Measurements from ENCODE around the gene NGEF. TPM values are rescaled to one million over a fixed set of nuclear protein-coding genes. Genes with fewer than 3 reads are reported as not detected.

The NGEF gene
- total RNA-seq, 1 experiment from 2014 or later: 71.3 TPM

DNA sequence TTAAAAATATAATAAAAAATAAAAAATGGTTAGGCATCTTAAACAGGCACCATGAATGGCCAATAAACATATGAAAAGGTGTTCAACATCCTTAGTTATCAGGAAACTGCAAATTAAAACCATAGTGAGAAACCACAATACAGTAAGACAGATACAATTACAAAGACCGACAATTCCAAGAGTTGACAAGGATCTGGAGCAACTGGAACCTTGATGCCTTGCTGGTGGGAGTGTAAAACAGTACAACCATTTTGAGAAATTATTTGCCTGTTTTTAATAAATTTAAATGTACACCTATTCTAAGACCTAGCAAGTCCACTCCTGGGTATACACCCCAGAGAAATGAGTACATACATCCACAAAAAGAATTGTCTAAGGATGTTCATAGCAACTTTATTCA is 49.1 kb downstream of the NGEF start:
- CTCF ChIA-PET: no interaction called here
- Histone ChIP-seq H3K9me3 (ENCODE audit: low read length) (no peaks in the 10 kb centered on the region), H3K36me3 (ENCODE audit: low read depth, low read length) (no peaks in the 10 kb centered on the region), H2AFZ (ENCODE audit: low read length) (no peak overlapping the region), H3K79me2 (ENCODE audit: low read length) (no peaks in the 10 kb centered on the region), H3K27ac (ENCODE audit: low read length) (no peak overlapping the region), H3F3A (ENCODE audit: low read length, unreplicated experiment) (no peaks in the 10 kb centered on the region), H3K9me2 (replicated peaks; ENCODE audit: low read length) (no peaks in the 10 kb centered on the region), H3K4me1 (ENCODE audit: insufficient read depth, low read length) (peaks cover 10% of the 10 kb centered on the region; the same call in 1 of the 2 replicates), H4K20me1 (ENCODE audit: low read length) (no peaks in the 10 kb centered on the region), H3K4me3 (ENCODE audit: low read length) (no peak overlapping the region), H3K4me2 (ENCODE audit: low read length) (no peak overlapping the region), H3K9ac (ENCODE audit: low read length) (no peak overlapping the region), H3K27me3 (ENCODE audit: low read length) (no peaks in the 10 kb centered on the region)
- intact Hi-C loops (cut with micrococcal nuclease): no loop called here
- DNase-seq (no peak), ATAC-seq (no peak)
- no peak for TF ChIP-seq EZH2 (IDR thresholded peaks at IDR 0.05; ENCODE audit: low read length, unreplicated experiment)
- TF ChIP-seq EZH2phosphoT487 (IDR thresholded peaks at IDR 0.05; ENCODE audit: borderline replicate concordance, low read length): no peak
- TF ChIP-seq, protein P1, sequence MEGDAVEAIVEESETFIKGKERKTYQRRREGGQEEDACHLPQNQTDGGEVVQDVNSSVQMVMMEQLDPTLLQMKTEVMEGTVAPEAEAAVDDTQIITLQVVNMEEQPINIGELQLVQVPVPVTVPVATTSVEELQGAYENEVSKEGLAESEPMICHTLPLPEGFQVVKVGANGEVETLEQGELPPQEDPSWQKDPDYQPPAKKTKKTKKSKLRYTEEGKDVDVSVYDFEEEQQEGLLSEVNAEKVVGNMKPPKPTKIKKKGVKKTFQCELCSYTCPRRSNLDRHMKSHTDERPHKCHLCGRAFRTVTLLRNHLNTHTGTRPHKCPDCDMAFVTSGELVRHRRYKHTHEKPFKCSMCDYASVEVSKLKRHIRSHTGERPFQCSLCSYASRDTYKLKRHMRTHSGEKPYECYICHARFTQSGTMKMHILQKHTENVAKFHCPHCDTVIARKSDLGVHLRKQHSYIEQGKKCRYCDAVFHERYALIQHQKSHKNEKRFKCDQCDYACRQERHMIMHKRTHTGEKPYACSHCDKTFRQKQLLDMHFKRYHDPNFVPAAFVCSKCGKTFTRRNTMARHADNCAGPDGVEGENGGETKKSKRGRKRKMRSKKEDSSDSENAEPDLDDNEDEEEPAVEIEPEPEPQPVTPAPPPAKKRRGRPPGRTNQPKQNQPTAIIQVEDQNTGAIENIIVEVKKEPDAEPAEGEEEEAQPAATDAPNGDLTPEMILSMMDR (conservative IDR thresholded peaks at IDR 0.05; ENCODE audit: low read depth, low read length): no peak
- no TSS peak for BruUV-seq (replicated peaks)
- POLR2A ChIA-PET (ENCODE audit: unreplicated experiment): no interaction called here

DNA sequence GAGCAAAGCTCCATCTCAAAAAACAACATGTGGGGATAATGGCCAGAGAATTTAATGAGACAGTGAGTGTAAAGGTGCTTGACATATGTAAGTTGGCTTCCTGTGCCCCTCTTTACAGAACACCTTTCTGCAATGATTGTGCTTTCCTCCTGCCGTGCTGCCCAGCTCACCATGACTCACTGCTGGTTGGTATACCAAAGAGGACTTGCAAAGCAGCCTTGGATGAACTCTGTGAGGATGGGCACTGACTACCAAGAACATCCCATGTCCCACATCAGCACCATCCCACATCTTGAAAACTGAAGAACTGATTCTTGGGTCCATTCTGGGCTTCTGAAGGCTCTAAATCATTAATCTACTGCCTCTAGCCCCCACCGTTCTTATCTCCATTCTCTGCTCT is 52.2 kb downstream of the NGEF start:
- Histone ChIP-seq H3K4me3 (ENCODE audit: low read length) (no peak overlapping the region), H2AFZ (ENCODE audit: low read length) (no peak overlapping the region), H3K9me3 (ENCODE audit: low read length) (no peaks in the 10 kb centered on the region), H3K9ac (ENCODE audit: low read length) (no peak overlapping the region), H4K20me1 (ENCODE audit: low read length) (no peaks in the 10 kb centered on the region), H3K79me2 (ENCODE audit: low read length) (no peaks in the 10 kb centered on the region), H3K27ac (ENCODE audit: low read length) (no peak overlapping the region), H3K4me2 (ENCODE audit: low read length) (no peak overlapping the region), H3K9me2 (replicated peaks; ENCODE audit: low read length) (no peaks in the 10 kb centered on the region), H3K27me3 (ENCODE audit: low read length) (no peaks in the 10 kb centered on the region), H3K4me1 (ENCODE audit: insufficient read depth, low read length) (peaks cover 10% of the 10 kb centered on the region; the same call in 1 of the 2 replicates), H3K36me3 (ENCODE audit: low read depth, low read length) (no peaks in the 10 kb centered on the region), H3F3A (ENCODE audit: low read length, unreplicated experiment) (no peaks in the 10 kb centered on the region)
- CTCF ChIA-PET: interaction anchor here (0.6 kb wide), 1 partner anchor 223 kb away, joined by 4 read pairs; no protein-coding TSS in a partner anchor
- peak; percentile 68 for DNase-seq
- intact Hi-C loops (cut with micrococcal nuclease): no loop called here
- no TSS peak for BruUV-seq (replicated peaks)
- ATAC-seq: peak; percentile 96
- POLR2A ChIA-PET (ENCODE audit: unreplicated experiment): no interaction called here
- TF ChIP-seq, protein P1 (conservative IDR thresholded peaks at IDR 0.05; ENCODE audit: low read depth, low read length): no peak
- TF ChIP-seq EZH2phosphoT487 (IDR thresholded peaks at IDR 0.05; ENCODE audit: borderline replicate concordance, low read length) (no peak), EZH2 (IDR thresholded peaks at IDR 0.05; ENCODE audit: low read length, unreplicated experiment) (no peak)

DNA sequence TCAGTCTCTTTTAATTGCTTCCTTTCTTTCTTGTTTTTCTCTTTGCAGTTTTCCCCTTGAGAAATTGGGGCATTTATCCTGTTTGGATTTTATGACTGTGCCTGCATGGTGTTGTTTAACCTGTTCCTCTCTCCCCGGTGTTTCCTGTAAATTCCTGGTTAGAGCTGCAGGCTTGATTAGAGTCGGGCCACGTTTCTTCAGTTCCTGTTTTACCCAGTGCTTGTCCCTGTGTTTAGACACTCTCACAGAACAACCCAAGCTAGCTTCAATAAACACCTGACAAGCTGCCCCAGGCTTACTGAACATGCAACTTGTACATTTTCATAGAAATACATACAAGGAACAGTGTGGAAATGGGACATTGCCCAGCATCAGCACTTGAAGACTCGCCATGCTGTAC is 53.9 kb downstream of the NGEF start:
- H3K9ac ChIP-seq (ENCODE audit: low read length): no peak overlapping the region
- ATAC-seq: no peak
- CTCF ChIA-PET: no interaction called here
- no peaks in the 10 kb centered on the region for H3F3A ChIP-seq (ENCODE audit: low read length, unreplicated experiment)
- no peaks in the 10 kb centered on the region for H3K9me3 ChIP-seq (ENCODE audit: low read length)
- no TSS peak for BruUV-seq (replicated peaks)
- H3K27ac ChIP-seq (ENCODE audit: low read length): no peak overlapping the region
- no peaks in the 10 kb centered on the region for H4K20me1 ChIP-seq (ENCODE audit: low read length)
- H3K9me2 ChIP-seq (replicated peaks; ENCODE audit: low read length): no peaks in the 10 kb centered on the region
- no peaks in the 10 kb centered on the region for H3K36me3 ChIP-seq (ENCODE audit: low read depth, low read length)
- POLR2A ChIA-PET (ENCODE audit: unreplicated experiment): interaction anchor here (0.6 kb wide), 1 partner anchor 32 kb away, joined by 4 read pairs; no protein-coding TSS in a partner anchor
- no peak overlapping the region for H3K4me2 ChIP-seq (ENCODE audit: low read length)
- H3K27me3 ChIP-seq (ENCODE audit: low read length): no peaks in the 10 kb centered on the region
- H3K4me3 ChIP-seq (ENCODE audit: low read length): no peak overlapping the region
- intact Hi-C loops (cut with micrococcal nuclease): no loop called here
- H2AFZ ChIP-seq (ENCODE audit: low read length): no peak overlapping the region
- TF ChIP-seq EZH2phosphoT487 (IDR thresholded peaks at IDR 0.05; ENCODE audit: borderline replicate concordance, low read length): no peak
- TF ChIP-seq, protein P1 (conservative IDR thresholded peaks at IDR 0.05; ENCODE audit: low read depth, low read length): no peak
- no peak for TF ChIP-seq EZH2 (IDR thresholded peaks at IDR 0.05; ENCODE audit: low read length, unreplicated experiment)
- H3K79me2 ChIP-seq (ENCODE audit: low read length): no peaks in the 10 kb centered on the region
- H3K4me1 ChIP-seq (ENCODE audit: insufficient read depth, low read length): peaks cover 10% of the 10 kb centered on the region; the same call in 1 of the 2 replicates
- DNase-seq: no peak
